Measurements from ENCODE around the gene ENDOV. TPM values are rescaled to one million over a fixed set of nuclear protein-coding genes. Genes with fewer than 3 reads are reported as not detected.

ENDOV gene
- polyA plus RNA-seq, 1 experiment = 18.1 TPM

DNA sequence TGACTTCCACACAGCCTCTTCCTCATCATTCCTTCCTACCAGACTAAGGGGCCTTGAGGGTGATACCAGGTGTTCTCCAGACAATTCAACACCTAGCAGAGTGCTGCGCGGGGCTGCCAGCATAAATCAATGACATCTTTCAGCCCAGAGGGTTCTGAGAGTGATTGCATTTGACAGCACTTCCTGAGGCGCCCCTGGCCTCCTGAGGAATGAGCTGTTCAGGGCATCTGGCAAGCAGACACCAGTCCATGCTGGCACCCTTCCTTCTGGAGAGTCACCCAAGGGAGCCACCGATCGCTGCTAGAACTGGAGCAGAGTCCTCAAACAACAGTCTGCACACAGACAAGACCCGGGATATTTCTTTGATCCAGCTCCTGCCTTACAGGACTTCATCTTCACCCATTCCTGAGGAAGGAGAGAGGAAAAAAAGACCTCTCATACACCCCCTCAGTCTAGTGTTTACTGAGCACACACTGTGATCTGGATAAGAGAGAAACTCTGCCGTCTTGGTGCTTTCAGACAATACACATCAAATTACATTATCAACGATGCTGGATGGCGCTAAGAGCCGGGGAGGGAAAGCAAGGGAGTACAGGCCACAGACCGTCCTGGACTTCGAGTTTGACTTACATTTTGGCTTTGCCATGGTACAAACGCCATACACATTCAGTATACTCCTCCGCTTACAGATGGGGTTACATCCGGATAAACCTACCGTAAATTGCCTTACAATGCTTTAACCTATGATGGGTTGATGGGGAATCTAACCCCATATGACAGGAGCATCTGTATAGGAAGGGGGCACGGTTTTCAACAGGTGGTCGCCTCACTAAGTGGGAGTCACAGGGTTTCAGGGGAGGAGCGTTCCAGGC is 38.4 kb downstream of the ENDOV start:
- peaks cover 13% of the 10 kb centered on the region; the same call in 1 of the 2 replicates for H3K9me3 ChIP-seq (ENCODE audit: control insufficient read depth, insufficient read depth, low read length)
- peak overlapping the region; percentile 75 for H3K4me3 ChIP-seq (ENCODE audit: low read depth, low read length)
- no peak overlapping the region for H3K27ac ChIP-seq (ENCODE audit: low read depth, low read length)
- H3K27me3 ChIP-seq (ENCODE audit: control insufficient read depth, insufficient read depth, low read length) = peaks cover 2% of the 10 kb centered on the region
- DNase-seq (ENCODE audit: low read depth, low spot score) = no peak
- ChIA-PET POLR2A (no interaction called here), CTCF (no interaction called here)
- TF ChIP-seq, protein P1, sequence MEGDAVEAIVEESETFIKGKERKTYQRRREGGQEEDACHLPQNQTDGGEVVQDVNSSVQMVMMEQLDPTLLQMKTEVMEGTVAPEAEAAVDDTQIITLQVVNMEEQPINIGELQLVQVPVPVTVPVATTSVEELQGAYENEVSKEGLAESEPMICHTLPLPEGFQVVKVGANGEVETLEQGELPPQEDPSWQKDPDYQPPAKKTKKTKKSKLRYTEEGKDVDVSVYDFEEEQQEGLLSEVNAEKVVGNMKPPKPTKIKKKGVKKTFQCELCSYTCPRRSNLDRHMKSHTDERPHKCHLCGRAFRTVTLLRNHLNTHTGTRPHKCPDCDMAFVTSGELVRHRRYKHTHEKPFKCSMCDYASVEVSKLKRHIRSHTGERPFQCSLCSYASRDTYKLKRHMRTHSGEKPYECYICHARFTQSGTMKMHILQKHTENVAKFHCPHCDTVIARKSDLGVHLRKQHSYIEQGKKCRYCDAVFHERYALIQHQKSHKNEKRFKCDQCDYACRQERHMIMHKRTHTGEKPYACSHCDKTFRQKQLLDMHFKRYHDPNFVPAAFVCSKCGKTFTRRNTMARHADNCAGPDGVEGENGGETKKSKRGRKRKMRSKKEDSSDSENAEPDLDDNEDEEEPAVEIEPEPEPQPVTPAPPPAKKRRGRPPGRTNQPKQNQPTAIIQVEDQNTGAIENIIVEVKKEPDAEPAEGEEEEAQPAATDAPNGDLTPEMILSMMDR (IDR thresholded peaks at IDR 0.05; ENCODE audit: low read depth, low read length) = no peak

DNA sequence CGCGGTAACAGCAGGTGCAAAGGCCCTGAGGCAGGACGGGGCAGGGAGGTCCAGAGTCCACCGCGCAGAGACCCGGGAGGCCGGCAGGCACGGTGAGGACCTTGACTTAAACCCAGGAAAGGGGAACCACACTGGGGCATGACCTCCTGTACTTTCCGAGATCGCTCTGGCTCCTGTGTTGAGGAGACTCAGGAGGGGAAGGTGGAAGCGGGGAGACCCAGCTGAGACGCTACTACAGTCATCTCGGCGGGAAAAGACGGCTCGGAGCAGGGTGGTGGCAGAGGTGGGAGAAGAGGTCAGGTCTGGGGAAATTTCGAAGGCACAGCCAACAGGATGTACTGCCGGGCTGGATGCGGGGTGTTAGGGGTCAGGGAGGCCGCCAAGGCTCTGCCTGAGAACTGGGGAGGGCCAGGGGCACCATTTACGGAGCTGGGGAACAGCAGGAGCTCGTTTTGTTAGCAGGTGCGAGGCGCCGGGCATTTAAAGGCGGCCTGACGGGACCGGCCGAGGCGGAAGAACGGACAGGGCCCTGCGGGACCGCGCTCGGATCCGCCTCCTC is 39.1 kb downstream of the ENDOV start:
- Histone ChIP-seq H3K27me3 (ENCODE audit: control insufficient read depth, insufficient read depth, low read length) (peaks cover 9% of the 10 kb centered on the region), H3K27ac (ENCODE audit: low read depth, low read length) (peak overlapping the region; percentile 61), H3K4me3 (ENCODE audit: low read depth, low read length) (peak overlapping the region; percentile 75), H3K9me3 (ENCODE audit: control insufficient read depth, insufficient read depth, low read length) (peaks cover 13% of the 10 kb centered on the region; the same call in 1 of the 2 replicates)
- TF ChIP-seq, protein P1 (IDR thresholded peaks at IDR 0.05; ENCODE audit: low read depth, low read length) = no peak
- no peak for DNase-seq (ENCODE audit: low read depth, low spot score)
- POLR2A ChIA-PET = interaction anchor here (0.6 to 1.2 kb wide), 10 partner anchors 10 to 530 kb away, joined by 3 to 6 read pairs (median 4); no protein-coding TSS in a partner anchor
- CTCF ChIA-PET = interaction anchor here (1.2 to 1.4 kb wide), 2 partner anchors 23 to 122 kb away, joined by 3 to 4 read pairs; no protein-coding TSS in a partner anchor

DNA sequence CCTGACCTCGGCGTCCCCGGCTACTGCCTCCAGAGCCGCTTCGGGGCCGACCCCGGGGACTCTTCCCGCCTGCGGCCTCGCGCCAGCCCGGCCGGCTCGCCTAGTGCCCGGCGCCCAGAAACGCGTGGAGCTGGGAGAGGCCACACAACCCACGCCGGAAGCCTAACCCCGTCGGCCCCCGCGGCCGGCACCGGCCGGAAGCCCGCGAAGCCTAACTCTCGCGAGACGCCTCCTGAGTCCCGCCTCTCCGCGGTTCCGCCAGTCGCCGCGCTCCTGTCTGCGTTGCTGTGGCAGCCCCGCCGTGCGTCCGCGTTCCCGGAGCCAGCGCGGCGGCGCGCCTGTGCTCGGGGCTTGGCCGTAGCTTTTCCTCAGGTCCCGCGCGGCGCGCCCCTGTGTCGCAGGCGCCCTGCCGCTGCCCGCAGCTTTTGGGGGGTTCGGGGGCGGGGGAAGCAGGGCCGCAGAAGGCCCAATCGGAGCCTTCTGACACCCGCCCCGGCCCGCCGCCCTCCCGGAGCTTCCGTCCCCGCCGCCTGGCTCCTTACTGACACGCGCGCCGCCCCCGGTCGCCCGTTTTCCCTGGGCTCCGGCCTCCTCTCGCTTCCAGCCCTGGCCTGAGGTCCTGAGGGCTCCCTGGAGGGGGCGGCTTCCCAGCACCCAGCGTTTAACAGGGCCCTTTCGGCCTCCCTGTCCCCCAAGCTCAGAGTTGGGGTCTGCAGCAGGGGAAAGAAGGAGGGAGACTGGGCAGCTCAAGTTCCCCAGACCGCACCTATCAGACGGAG is 39.8 kb downstream of the ENDOV start:
- Histone ChIP-seq H3K4me3 (ENCODE audit: low read depth, low read length) (peak overlapping the region; percentile 75), H3K27ac (ENCODE audit: low read depth, low read length) (peak overlapping the region; percentile 93), H3K27me3 (ENCODE audit: control insufficient read depth, insufficient read depth, low read length) (peaks cover 15% of the 10 kb centered on the region), H3K9me3 (ENCODE audit: control insufficient read depth, insufficient read depth, low read length) (peaks cover 13% of the 10 kb centered on the region; the same call in 1 of the 2 replicates)
- TF ChIP-seq, protein P1 (IDR thresholded peaks at IDR 0.05; ENCODE audit: low read depth, low read length) = no peak
- CTCF ChIA-PET = interaction anchor here (0.7 to 1.4 kb wide), 4 partner anchors 23 to 301 kb away, joined by 3 to 4 read pairs (median 3); no protein-coding TSS in a partner anchor
- peak; percentile 82 for DNase-seq (ENCODE audit: low read depth, low spot score)
- POLR2A ChIA-PET = interaction anchor here (0.6 to 1.2 kb wide), 15 partner anchors 9 to 593 kb away, joined by 3 to 7 read pairs (median 3); no protein-coding TSS in a partner anchor

DNA sequence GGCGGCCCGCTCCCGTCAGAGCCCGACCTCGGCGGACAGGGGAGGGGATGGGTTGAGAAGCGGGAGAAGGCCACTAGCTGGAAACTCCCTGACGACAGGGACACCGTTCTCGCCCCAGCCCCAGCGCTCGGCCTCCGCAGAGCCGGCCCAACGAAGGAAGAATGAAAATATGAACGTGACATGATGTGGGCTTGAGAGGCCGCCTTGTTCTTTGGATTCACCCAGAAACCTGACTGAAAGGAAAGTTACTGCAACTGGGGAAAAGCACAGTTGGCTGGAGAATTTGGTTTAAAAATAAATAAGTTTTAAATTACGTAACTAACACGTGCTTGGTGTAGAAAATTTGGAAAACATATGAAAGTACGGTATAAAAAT is 40.4 kb downstream of the ENDOV start:
- POLR2A ChIA-PET = interaction anchor here (0.8 to 1.2 kb wide), 5 partner anchors 9 to 515 kb away, joined by 3 to 6 read pairs (median 4); no protein-coding TSS in a partner anchor
- peaks cover 13% of the 10 kb centered on the region; the same call in 1 of the 2 replicates for H3K9me3 ChIP-seq (ENCODE audit: control insufficient read depth, insufficient read depth, low read length)
- DNase-seq (ENCODE audit: low read depth, low spot score) = no peak

More for the DNA sequence above, 40.4 kb downstream of the ENDOV start:
- Histone ChIP-seq H3K4me3 (ENCODE audit: low read depth, low read length) (peak overlapping the region; percentile 72), H3K27me3 (ENCODE audit: control insufficient read depth, insufficient read depth, low read length) (peaks cover 17% of the 10 kb centered on the region), H3K27ac (ENCODE audit: low read depth, low read length) (peak overlapping the region; percentile 93)
- CTCF ChIA-PET = interaction anchor here (0.7 to 1.4 kb wide), 5 partner anchors 22 to 439 kb away, joined by 3 to 12 read pairs (median 3); no protein-coding TSS in a partner anchor
- TF ChIP-seq, protein P1 (IDR thresholded peaks at IDR 0.05; ENCODE audit: low read depth, low read length) = no peak

All from AG04450 (cell line).